GM06990 (cell line): ENCODE data around the gene SIAE.
A peak's percentile ranks its signal among the peaks of the same experiment; 100 is the strongest.

Experiments used
- DNase-seq: peaks from one replicate; pipeline ENCODE4 v3.0.0-alpha.2; 2011; ENCODE audit not compliant: insufficient read length; ENCODE audit errors: extremely low read depth
- H3K27me3 ChIP-seq: replicated peaks from 2 replicates; pipeline ENCODE4 v1.6.0; 2011; ENCODE audit warnings: low read length; ENCODE audit not compliant: control insufficient read depth, insufficient read depth
- H3K36me3 ChIP-seq: 2 replicates; pipeline ENCODE4 v1.5.1; 2011; ENCODE audit warnings: low read length; ENCODE audit not compliant: control insufficient read depth, insufficient read depth
- H3K4me3 ChIP-seq: replicated peaks from 2 replicates; pipeline ENCODE4 v1.5.1; 2011; ENCODE audit warnings: low read depth, mild to moderate bottlenecking, control low read depth, low read length
- TF ChIP-seq, protein P1 (sequence below): IDR thresholded peaks from 2 replicates; pipeline ENCODE4 v1.5.1; 2011; ENCODE audit warnings: low read length, control low read depth, mild to moderate bottlenecking, inconsistent platforms; ENCODE audit not compliant: insufficient read depth, poor library complexity, severe bottlenecking

The SIAE gene

DNA sequence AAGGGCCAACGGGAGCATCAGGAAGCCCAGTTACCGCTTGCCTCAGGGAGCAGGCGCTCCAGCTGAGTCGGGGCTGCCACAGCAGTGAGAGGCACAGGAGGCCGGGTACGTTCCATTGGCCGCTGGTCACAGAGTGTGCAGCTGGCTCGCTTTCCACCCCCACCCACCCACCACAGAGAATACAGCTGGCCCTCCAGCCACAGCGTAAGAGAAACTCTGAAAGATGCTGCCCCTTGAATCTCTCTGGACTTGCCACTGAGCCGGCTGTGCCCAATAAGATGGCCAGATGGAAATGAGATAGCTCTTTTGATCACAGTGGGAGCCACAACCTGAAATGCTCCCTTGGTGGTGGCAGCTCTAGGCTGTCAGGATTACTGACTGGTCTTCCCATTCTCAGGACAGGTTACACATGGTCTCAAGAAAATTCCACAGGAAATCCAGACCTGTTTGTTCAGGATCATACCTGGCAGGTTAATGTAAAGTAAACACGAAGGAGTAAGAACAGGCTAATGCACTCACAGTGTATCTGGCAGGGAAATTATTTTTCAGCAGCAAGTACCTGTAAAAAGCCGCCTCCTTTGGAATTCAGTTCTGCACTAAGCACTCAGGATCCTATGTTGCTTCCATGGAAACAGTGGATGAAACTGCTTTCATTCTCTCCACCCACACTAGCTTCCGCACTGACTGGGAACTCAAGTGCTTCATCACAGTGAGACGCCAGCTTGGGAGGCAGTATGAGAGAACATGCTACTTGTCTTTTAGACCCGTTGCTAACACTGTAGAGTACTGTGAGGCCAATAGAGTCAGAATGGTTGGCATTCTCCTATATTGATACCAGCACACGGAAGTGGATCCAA, 16.5 kb downstream of the SIAE start:
- H3K4me3 ChIP-seq: no peak overlapping the region
- no peaks in the 10 kb centered on the region for H3K27me3 ChIP-seq
- no peaks in the 10 kb centered on the region for H3K36me3 ChIP-seq
- DNase-seq: no peak
- TF ChIP-seq, protein P1, sequence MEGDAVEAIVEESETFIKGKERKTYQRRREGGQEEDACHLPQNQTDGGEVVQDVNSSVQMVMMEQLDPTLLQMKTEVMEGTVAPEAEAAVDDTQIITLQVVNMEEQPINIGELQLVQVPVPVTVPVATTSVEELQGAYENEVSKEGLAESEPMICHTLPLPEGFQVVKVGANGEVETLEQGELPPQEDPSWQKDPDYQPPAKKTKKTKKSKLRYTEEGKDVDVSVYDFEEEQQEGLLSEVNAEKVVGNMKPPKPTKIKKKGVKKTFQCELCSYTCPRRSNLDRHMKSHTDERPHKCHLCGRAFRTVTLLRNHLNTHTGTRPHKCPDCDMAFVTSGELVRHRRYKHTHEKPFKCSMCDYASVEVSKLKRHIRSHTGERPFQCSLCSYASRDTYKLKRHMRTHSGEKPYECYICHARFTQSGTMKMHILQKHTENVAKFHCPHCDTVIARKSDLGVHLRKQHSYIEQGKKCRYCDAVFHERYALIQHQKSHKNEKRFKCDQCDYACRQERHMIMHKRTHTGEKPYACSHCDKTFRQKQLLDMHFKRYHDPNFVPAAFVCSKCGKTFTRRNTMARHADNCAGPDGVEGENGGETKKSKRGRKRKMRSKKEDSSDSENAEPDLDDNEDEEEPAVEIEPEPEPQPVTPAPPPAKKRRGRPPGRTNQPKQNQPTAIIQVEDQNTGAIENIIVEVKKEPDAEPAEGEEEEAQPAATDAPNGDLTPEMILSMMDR: no peak

DNA sequence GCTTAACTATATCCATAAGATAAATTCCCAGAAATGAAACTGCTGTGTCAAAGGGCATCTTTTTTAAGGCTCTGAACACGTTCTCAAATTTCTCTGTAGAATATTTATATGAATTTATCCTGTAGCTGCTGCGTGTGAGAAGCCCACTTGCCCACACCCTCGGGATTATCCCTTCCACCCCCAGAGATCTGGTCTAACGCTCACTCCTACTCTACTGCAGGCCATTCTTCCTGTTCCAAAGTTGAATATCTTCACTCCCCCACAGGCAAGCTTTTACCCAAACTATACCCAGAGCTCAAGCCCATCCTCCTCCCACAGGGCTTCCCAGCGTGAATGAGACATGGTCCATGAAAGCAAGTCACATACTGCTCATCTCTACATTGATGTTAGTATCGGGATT, 24.9 kb downstream of the SIAE start:
- Histone ChIP-seq H3K36me3 (no peaks in the 10 kb centered on the region), H3K27me3 (no peaks in the 10 kb centered on the region), H3K4me3 (no peak overlapping the region)
- TF ChIP-seq, protein P1: no peak
- no peak for DNase-seq

DNA sequence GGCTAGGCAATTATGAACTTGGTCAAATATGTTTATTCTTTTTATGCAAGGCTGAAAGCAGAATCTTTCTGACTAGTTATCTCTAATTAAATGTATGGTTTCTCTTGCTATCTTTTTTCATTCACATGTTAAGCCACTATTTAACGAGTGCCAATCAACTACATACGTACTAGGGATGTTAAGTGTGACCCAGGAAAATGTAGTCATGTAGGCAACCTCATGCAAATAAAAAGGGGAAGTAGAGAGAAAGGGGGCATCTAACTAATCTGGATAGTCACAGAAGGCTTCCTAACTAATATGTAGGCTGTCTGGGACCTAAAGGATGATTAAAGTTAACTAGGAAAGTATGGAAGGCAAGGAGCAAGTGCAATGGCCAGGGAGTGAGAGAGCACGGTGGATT, 27.4 kb downstream of the SIAE start:
- TF ChIP-seq, protein P1: no peak
- Histone ChIP-seq H3K4me3 (no peak overlapping the region), H3K27me3 (no peaks in the 10 kb centered on the region), H3K36me3 (no peaks in the 10 kb centered on the region)
- peak; percentile 12 for DNase-seq

DNA sequence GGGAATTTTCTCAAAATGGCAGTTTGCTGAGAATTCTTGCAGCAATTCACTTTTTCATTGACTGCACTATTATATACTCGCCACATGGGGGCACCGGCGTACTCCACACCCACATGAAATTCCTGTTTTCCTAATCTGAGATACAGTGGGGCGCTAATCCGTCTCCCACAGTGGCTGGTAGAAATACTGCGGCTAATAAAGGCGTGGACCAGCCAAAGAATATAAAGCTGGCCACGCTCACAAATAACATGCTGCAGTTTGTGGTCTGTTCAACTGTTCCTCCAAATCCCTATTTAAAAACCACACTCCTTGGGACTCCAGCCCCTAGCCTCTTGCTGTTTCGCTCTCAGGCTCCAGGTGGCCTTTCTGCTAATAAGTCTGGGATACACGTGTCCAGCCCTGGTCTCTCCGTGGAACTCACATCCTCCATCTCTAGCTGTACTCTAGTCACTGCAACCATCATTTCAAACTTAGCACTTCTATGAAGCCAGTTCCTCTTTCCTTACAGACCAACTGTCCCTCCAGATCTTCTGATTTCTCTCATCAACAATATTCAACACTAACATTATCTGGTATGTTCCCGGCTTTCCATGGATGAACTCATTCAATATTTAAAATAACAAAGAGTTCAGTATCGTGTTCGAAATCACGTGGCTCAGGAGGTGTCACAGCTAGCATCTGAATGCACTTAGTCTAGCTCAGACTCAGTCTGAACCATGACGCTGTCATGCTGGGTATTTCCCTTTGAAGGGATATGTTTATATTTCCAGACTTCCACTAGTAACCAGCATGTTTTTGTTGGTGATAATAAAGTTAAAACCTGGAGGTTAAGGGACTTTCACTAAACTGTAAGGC, 28.9 kb downstream of the SIAE start:
- Histone ChIP-seq H3K27me3 (no peaks in the 10 kb centered on the region), H3K36me3 (0 out of 2 replicates have a peak, but pooled peaks cover 2% of the 10 kb centered on the region), H3K4me3 (no peak overlapping the region)
- no peak for DNase-seq
- TF ChIP-seq, protein P1: peak; percentile 73

DNA sequence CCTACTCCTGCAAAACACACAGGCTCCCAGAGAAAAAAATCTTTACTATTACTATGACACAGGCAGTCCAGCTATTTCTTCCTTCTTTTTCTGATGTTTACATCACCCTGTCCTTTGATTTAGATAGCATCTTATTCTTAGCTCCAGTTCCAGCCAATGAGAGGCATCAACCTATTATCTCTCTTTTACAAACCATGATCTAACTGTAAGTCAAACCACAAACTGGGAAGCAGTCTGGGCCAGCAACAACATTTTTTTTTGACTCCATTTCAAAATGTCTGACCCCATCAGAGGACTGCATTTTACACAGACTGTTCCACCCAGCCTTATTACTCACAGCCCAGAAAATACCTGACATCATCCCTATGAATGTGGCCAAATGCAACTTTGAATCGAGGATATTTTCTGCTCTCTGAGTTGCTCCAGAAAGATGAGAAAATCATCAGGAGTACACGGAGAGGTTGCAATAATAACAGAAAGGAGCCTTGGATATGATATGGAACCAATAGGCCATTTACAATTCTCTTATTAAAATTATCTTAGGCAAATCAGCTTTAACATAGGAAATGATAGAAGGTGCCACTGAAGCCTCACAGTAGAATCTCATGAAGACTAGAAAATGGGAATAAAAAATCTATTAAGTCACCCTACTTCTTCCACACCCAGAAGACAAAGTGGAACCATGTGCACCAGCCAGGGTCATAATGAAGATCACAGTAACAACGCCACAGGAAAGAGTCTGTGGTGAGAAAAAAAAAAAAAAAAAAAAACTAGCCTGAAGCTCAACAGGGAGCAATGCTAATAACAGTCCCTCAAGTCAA, 29.7 kb downstream of the SIAE start:
- no peaks in the 10 kb centered on the region for H3K27me3 ChIP-seq
- H3K4me3 ChIP-seq: no peak overlapping the region
- DNase-seq: no peak
- TF ChIP-seq, protein P1: no peak
- peaks cover 6% of the 10 kb centered on the region; the same call in 1 of the 2 replicates for H3K36me3 ChIP-seq
